Smooth muscle cell of bladder (primary cell): ENCODE data around the gene STRN3. TPM values are rescaled to one million over a fixed set of nuclear protein-coding genes. Genes with fewer than 3 reads are reported as not detected.

ENCODE experiments used
- total RNA-seq: library from RNA; depleted of rRNA; stranded (reverse); fragments of >200 nt; gene quantifications from 2 replicates; pipeline ENCODE4 v1.2.3, GENCODE V29; 2014

The STRN3 gene, protein sequence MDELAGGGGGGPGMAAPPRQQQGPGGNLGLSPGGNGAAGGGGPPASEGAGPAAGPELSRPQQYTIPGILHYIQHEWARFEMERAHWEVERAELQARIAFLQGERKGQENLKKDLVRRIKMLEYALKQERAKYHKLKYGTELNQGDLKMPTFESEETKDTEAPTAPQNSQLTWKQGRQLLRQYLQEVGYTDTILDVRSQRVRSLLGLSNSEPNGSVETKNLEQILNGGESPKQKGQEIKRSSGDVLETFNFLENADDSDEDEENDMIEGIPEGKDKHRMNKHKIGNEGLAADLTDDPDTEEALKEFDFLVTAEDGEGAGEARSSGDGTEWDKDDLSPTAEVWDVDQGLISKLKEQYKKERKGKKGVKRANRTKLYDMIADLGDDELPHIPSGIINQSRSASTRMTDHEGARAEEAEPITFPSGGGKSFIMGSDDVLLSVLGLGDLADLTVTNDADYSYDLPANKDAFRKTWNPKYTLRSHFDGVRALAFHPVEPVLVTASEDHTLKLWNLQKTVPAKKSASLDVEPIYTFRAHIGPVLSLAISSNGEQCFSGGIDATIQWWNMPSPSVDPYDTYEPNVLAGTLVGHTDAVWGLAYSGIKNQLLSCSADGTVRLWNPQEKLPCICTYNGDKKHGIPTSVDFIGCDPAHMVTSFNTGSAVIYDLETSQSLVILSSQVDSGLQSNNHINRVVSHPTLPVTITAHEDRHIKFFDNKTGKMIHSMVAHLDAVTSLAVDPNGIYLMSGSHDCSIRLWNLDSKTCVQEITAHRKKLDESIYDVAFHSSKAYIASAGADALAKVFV
- 71.7 and 74.7 TPM in 2 replicates for total RNA-seq

DNA sequence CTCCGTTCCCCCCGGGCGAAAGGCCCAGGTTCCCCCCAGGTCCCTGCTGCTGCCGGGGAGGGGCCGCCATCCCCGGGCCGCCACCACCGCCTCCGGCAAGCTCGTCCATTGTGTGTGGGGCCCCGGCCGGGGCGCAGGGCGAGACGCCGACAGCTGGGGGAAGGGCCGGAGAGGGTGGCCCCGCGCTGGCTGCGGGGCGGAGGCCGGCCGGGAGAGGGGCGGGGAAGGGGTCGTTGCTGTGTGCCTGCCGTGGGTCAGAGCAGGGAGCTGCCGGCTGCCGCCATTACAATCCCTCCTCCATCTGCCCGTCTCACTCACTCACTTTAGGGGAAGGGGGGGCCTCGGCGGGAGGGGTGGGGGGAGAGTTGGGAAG, at the start of gene STRN3:
Gene STRN3 (minus strand): TSS at position 303 of the 373 bp plus-strand sequence. CDS start 194 bp downstream, at position 109.

DNA sequence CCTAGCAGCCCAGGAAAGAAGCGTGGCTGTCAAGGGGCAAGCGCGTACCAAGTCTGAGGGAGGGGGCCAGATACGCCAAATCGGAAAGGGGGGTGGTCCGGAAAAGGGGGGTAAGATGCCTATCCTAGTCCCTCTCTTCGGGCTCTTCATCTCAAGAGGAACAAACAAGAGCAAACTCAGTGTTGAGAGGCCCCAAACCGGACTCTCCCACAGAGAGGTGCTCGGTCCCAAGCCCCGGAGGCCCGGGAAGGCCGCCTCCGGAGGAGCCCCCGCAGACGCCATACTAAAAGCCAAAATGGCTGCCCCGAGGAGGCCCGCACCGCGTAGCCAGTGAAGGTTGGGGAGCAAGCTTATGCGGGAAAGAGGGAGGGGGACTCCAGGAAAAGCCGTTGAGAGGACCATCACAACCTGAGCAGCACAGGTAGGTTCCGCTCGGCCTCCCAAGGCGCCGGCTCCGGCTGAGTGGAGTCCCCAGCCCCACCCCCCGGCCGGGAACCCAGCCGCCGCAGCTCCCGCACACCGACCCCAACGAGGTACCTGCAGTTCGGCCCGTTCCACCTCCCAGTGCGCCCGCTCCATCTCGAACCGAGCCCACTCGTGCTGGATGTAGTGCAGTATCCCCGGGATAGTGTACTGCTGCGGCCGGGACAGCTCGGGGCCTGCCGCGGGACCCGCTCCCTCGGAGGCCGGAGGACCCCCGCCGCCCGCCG, 657 bp downstream of the STRN3 start, which contains the start of gene AP4S1:
Gene AP4S1 (plus strand): TSS at position 283 of the 710 bp plus-strand sequence. CDS start 40,548 bp downstream, outside the sequence.

GRCh38 chr14:30874120-30874998, 151.8 kb downstream of the STRN3 start, which contains the start of gene COCH:
Gene COCH (plus strand): TSS chr14:30874559. CDS start chr14:30874939, 380 bp downstream.

Other genes starting within 250 kb of the STRN3 start
- gene COCH, start 151.8 kb downstream of the STRN3 start, total RNA-seq: 0.14 and 0.18 TPM in 2 replicates
- 3.1 and 4.0 TPM in 2 replicates for gene AP4S1, start 730 bp downstream of the STRN3 start, total RNA-seq
- gene HECTD1, start 181.4 kb upstream of the STRN3 start, total RNA-seq: 290 and 309 TPM in 2 replicates